ENCODE data around the gene ZNF441.
"Not testable (repeated sequence)": the region's sequence is repeated elsewhere in the genome, so short reads cannot be mapped to it uniquely, and the experiment has no call there.

The ZNF441 gene

DNA sequence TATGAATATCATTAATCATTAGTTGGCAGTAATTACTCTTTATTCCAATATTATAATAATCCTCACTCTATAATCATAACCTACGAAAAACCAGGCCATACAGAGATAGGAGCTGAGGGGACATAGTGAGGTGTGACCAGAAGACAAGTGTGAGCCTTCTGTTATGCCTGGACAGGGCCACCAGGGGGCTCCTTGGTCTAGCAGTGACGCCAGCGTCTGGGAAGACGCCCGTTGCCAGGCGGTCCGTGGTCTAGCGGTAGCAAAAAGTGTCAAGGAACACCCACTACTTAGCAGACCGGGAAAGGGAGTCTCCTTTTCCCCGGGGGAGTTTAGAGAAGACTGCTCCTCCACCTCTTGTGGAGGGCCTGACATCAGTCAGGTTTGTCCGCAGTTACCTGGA, 4.7 kb downstream of the ZNF441 start:
- not testable (repeated sequence) for H3K4me3 ChIP-seq (ENCODE audit: low read depth, low read length); DNase-seq (ENCODE audit: low read depth)
- TF ChIP-seq, protein P1, sequence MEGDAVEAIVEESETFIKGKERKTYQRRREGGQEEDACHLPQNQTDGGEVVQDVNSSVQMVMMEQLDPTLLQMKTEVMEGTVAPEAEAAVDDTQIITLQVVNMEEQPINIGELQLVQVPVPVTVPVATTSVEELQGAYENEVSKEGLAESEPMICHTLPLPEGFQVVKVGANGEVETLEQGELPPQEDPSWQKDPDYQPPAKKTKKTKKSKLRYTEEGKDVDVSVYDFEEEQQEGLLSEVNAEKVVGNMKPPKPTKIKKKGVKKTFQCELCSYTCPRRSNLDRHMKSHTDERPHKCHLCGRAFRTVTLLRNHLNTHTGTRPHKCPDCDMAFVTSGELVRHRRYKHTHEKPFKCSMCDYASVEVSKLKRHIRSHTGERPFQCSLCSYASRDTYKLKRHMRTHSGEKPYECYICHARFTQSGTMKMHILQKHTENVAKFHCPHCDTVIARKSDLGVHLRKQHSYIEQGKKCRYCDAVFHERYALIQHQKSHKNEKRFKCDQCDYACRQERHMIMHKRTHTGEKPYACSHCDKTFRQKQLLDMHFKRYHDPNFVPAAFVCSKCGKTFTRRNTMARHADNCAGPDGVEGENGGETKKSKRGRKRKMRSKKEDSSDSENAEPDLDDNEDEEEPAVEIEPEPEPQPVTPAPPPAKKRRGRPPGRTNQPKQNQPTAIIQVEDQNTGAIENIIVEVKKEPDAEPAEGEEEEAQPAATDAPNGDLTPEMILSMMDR (IDR thresholded peaks at IDR 0.05; ENCODE audit: low read depth, low read length, missing control alignments) = peak; percentile 9

DNA sequence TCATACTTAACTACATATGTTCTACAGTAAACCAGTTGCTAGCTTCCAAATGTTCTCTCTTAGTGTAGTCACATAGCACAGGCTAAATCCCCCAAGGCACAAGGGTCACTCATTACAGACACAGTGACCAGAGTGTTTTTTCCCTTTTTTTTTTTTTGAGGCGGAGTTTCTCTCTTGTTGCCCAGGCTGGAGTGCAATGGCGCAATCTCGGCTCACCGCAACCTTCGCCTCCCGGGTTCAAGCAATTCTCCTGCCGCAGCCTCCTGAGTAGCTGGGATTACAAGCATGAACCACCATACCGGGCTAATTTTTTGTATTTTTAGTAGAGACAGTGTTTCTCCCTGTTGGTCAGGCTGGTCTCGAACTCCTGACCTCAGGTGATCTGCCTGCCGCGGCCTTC, 9.9 kb downstream of the ZNF441 start:
- not testable (repeated sequence) for DNase-seq (ENCODE audit: low read depth); H3K4me3 ChIP-seq (ENCODE audit: low read depth, low read length)

DNA sequence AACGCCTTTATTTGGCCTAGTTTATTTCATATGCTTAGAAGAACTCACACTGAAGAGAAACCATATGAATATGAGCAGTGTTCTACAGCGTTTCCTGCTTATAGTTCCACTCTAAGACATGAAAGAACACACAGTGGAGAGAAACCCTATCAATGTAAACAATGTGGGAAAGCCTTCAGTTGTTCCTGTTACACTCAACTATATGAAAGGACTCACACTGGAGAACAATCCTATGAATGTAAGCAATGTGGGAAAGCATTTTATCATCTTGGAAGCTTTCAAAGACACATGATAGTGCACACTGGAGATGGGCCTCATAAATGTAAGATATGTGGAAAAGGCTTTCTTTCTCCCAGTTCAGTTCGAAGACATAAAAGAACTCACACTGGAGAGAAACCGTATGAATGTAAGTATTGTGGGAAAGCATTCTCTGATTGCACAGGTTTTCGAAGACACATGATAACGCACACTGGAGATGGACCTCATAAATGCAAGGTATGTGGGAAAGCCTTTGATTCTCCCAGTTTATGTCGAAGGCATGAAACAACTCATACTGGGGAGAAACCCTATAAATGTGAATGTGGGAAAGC, 13.7 kb downstream of the ZNF441 start:
- no peak overlapping the region for H3K4me3 ChIP-seq (ENCODE audit: low read depth, low read length)
- TF ChIP-seq, protein P1 (IDR thresholded peaks at IDR 0.05; ENCODE audit: low read depth, low read length, missing control alignments) = no peak
- no peak for DNase-seq (ENCODE audit: low read depth)

DNA sequence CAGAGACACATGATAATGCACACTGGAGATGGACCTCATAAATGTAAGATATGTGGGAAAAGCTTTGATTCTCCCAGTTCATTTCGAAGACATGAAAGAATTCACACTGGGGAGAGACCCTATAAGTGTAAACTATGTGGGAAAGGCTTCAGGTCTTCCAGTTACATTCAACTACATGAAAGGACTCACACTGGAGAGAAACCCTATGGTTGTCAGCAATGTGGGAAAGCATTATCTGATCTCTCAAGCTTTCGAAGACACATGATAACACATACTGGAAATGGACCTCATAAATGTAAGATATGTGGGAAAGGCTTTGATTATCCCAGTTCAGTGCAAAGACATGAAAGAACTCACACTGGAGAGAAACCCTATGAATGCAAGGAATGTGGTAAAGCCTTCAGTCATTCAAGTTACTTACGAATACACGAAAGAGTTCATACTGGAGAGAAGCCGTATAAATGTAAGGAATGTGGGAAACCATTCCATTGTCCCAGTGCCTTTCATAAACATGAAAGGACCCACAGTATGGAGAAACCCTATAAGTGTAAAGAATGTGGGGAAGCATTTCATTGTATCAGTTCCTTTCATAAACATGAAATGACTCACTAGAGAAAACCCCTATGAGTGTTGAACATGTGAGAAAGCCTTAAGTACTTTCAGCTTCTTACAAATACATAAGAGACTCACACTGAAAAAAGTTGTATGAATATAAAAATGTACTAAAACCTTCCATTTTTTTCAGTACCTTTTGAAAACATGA, 14.7 kb downstream of the ZNF441 start:
- no peak for DNase-seq (ENCODE audit: low read depth)
- no peak overlapping the region for H3K4me3 ChIP-seq (ENCODE audit: low read depth, low read length)
- TF ChIP-seq, protein P1 (IDR thresholded peaks at IDR 0.05; ENCODE audit: low read depth, low read length, missing control alignments) = no peak

DNA sequence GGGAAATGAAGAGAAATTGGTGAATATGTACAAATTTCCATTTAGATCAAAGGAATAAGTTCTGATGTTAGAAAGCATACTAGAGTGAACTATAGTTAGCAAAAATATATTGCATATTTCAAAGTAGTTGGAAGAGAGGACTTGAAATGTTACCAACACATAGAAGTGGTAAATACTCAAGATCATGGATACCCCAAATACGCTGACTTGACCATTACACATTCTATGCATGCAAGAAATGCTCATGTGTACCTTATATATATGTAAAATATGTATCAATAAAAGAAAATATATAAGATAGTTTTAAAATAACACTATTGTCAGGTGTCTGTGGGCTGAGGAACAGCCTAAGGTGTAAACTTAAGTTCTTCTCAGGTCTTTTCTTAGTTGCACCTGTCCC, 17.0 kb downstream of the ZNF441 start:
- TF ChIP-seq, protein P1 (IDR thresholded peaks at IDR 0.05; ENCODE audit: low read depth, low read length, missing control alignments) = no peak
- no peak overlapping the region for H3K4me3 ChIP-seq (ENCODE audit: low read depth, low read length)
- DNase-seq (ENCODE audit: low read depth) = no peak

DNA sequence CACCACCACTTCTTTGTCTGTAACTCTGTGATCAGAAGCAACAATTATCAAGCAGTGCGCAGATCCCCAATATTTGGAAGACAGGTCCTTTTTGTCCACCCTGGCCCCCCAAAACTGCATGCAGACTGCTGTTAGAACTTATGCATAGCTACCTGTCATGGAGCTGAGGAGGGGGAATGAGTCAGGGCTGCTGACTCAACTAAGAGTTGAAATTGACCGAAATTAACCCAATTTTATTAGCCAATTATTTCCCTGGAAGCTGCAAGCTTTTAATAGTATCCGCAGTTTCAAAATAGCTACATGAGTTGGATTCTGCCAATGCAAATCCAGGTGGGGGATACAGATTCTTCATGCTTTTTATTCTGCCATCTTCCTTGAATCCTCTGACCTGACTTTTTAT, 17.6 kb downstream of the ZNF441 start:
- H3K4me3 ChIP-seq (ENCODE audit: low read depth, low read length) = no peak overlapping the region
- DNase-seq (ENCODE audit: low read depth) = no peak
- TF ChIP-seq, protein P1 (IDR thresholded peaks at IDR 0.05; ENCODE audit: low read depth, low read length, missing control alignments) = no peak

DNA sequence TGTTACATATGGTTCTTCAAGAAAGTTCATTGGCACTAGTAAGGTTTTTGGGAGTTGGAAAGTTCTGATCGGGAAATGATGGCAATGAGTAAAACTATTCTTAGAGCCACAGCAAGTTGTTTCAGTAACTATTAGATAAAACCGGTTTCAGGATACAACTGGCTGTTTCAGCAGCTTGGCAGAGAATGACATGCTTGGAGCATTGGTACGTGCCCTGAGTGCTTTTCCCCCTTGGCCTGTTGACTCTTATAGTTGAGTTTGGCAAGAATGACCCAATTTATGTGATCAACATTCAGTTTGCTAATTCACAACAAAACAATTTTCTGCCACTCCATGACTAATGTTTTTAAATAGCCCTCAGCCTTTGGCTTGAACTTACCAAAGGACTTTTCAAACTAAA, 20.7 kb downstream of the ZNF441 start:
- no peak overlapping the region for H3K4me3 ChIP-seq (ENCODE audit: low read depth, low read length)
- no peak for DNase-seq (ENCODE audit: low read depth)
- TF ChIP-seq, protein P1 (IDR thresholded peaks at IDR 0.05; ENCODE audit: low read depth, low read length, missing control alignments) = no peak

Data from GM12864 (cell line).